ENCODE results near the gene ST14. TPM values are rescaled to one million over a fixed set of nuclear protein-coding genes. Genes with fewer than 3 reads are reported as not detected.

The ST14 gene
- total RNA-seq, 4 donors from 2014 or later, result 0.62 to 16.5 (median 1.8) TPM

GRCh38 chr11:130160498-130161155 is 1.0 kb downstream of the ST14 start:
- 30 to 68% methylated on average over 2 to 12 of the region's 19 CpGs for WGBS, 2 donors (ENCODE audit: low coverage in 1 of 2)
- no peak for ATAC-seq
- H3K9me3 ChIP-seq, result no peaks in the 10 kb centered on the region
- H3K4me3 ChIP-seq, result peak overlapping the region in 1 of 2 donors; percentile 46
- TF ChIP-seq POLR2AphosphoS5 (IDR thresholded peaks at IDR 0.05), result no peak
- no peak for TF ChIP-seq EP300 (IDR thresholded peaks at IDR 0.05)
- no peak for TF ChIP-seq POLR2A (IDR thresholded peaks at IDR 0.05)
- TF ChIP-seq CTCF (IDR thresholded peaks at IDR 0.05), result no peak
- peaks cover 0 to 15% (median 0%) of the 10 kb centered on the region in 3 donors for H3K4me1 ChIP-seq
- no peak overlapping the region for H3K27ac ChIP-seq
- H3K27me3 ChIP-seq, result peaks cover 71% of the 10 kb centered on the region
- H3K36me3 ChIP-seq, result no peaks in the 10 kb centered on the region

GRCh38 chr11:130161441-130162145 is 2.0 kb downstream of the ST14 start:
- Histone ChIP-seq H3K27ac (no peak overlapping the region), H3K36me3 (no peaks in the 10 kb centered on the region), H3K27me3 (peaks cover 68% of the 10 kb centered on the region), H3K9me3 (no peaks in the 10 kb centered on the region), H3K4me3 (no peak overlapping the region), H3K4me1 (peaks cover 0 to 15% (median 0%) of the 10 kb centered on the region in 3 donors)
- TF ChIP-seq CTCF (IDR thresholded peaks at IDR 0.05) (no peak), EP300 (IDR thresholded peaks at IDR 0.05) (no peak), POLR2AphosphoS5 (IDR thresholded peaks at IDR 0.05) (no peak), POLR2A (IDR thresholded peaks at IDR 0.05) (no peak)
- ATAC-seq, result no peak
- WGBS, 2 donors (ENCODE audit: low coverage in 1 of 2), result 66 to 70% methylated on average over 2 to 6 of the region's 11 CpGs

GRCh38 chr11:130162733-130163132 is 3.2 kb downstream of the ST14 start:
- peaks cover 63% of the 10 kb centered on the region for H3K27me3 ChIP-seq
- WGBS, 2 donors (ENCODE audit: low coverage in 1 of 2), result 75 to 92% methylated on average over 2 to 4 of the region's 5 CpGs
- no peak for ATAC-seq

GRCh38 chr11:130163346-130164220 is 4.0 kb downstream of the ST14 start:
- TF ChIP-seq CTCF (IDR thresholded peaks at IDR 0.05) (no peak), EP300 (IDR thresholded peaks at IDR 0.05) (no peak), POLR2A (IDR thresholded peaks at IDR 0.05) (no peak), POLR2AphosphoS5 (IDR thresholded peaks at IDR 0.05) (no peak)
- 49 to 84% methylated on average over 3 to 9 of the region's 13 CpGs for WGBS, 2 donors (ENCODE audit: low coverage in 1 of 2)
- Histone ChIP-seq H3K27me3 (peaks cover 56% of the 10 kb centered on the region), H3K4me1 (peaks cover 0 to 15% (median 0%) of the 10 kb centered on the region in 3 donors), H3K4me3 (no peak overlapping the region), H3K9me3 (no peaks in the 10 kb centered on the region), H3K27ac (no peak overlapping the region), H3K36me3 (no peaks in the 10 kb centered on the region)
- ATAC-seq, result peak; percentile 22

More at GRCh38 chr11:130162733-130163132, 3.2 kb downstream of the ST14 start:
- H3K9me3 ChIP-seq, result no peaks in the 10 kb centered on the region
- no peak overlapping the region for H3K27ac ChIP-seq
- TF ChIP-seq EP300 (IDR thresholded peaks at IDR 0.05) (no peak), POLR2A (IDR thresholded peaks at IDR 0.05) (no peak)
- no peaks in the 10 kb centered on the region for H3K36me3 ChIP-seq
- H3K4me1 ChIP-seq, result peaks cover 0 to 15% (median 0%) of the 10 kb centered on the region in 3 donors
- H3K4me3 ChIP-seq, result no peak overlapping the region

GRCh38 chr11:130164221-130164570 is 4.6 kb downstream of the ST14 start:
- Histone ChIP-seq H3K9me3 (no peaks in the 10 kb centered on the region), H3K4me3 (no peak overlapping the region)

More at GRCh38 chr11:130164221-130164570, 4.6 kb downstream of the ST14 start:
- Histone ChIP-seq H3K36me3 (no peaks in the 10 kb centered on the region), H3K27ac (no peak overlapping the region), H3K4me1 (peaks cover 0 to 13% (median 0%) of the 10 kb centered on the region in 3 donors), H3K27me3 (peaks cover 50% of the 10 kb centered on the region)
- 81 to 100% methylated on average over 2 of the region's 2 CpGs for WGBS, 2 donors (ENCODE audit: low coverage in 1 of 2)
- no peak for TF ChIP-seq POLR2A (IDR thresholded peaks at IDR 0.05)
- no peak for TF ChIP-seq CTCF (IDR thresholded peaks at IDR 0.05)
- TF ChIP-seq EP300 (IDR thresholded peaks at IDR 0.05), result no peak
- TF ChIP-seq POLR2AphosphoS5 (IDR thresholded peaks at IDR 0.05), result no peak
- no peak for ATAC-seq
